ENCODE data around the gene YWHAH. TPM values are rescaled to one million over a fixed set of nuclear protein-coding genes. Genes with fewer than 3 reads are reported as not detected.

YWHAH gene
- total and polyA plus RNA-seq, 4 donors = 50.1 to 151 (median 90.0) TPM

DNA sequence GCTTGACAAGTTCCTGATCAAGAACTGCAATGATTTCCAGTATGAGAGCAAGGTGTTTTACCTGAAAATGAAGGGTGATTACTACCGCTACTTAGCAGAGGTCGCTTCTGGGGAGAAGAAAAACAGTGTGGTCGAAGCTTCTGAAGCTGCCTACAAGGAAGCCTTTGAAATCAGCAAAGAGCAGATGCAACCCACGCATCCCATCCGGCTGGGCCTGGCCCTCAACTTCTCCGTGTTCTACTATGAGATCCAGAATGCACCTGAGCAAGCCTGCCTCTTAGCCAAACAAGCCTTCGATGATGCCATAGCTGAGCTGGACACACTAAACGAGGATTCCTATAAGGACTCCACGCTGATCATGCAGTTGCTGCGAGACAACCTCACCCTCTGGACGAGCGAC lies 12.0 kb downstream of the YWHAH start:
- DNase-seq (no peak), ATAC-seq (ENCODE audit: insufficient read depth, low FRiP score) (no peak)
- Histone ChIP-seq H3K27ac (ENCODE audit: low read depth in 1 of 2, low read length in 1 of 2) (peak overlapping the region in 1 of 2 donors; percentile 28), H3K36me3 (ENCODE audit: control insufficient read depth in 4 of 4, insufficient read depth in 4 of 4, low read length in 4 of 4) (peaks cover 8 to 16% (median 13%) of the 10 kb centered on the region in 4 donors), H3K9me3 (ENCODE audit: control insufficient read depth in 4 of 4, insufficient read depth in 3 of 4, low read length in 3 of 4) (no peaks in the 10 kb centered on the region), H3K9ac (ENCODE audit: insufficient read depth in 1 of 2, low read length in 2 of 2) (no peak overlapping the region), H3K4me3 (no peak overlapping the region), H3K4me1 (ENCODE audit: control insufficient read depth in 5 of 5, insufficient read depth in 5 of 5, low read length in 5 of 5) (peaks cover 0 to 28% (median 0%) of the 10 kb centered on the region in 5 donors), H3K27me3 (ENCODE audit: control insufficient read depth in 3 of 3, insufficient read depth in 3 of 3, low read length in 2 of 3) (no peaks in the 10 kb centered on the region)
- TF ChIP-seq, protein P1, sequence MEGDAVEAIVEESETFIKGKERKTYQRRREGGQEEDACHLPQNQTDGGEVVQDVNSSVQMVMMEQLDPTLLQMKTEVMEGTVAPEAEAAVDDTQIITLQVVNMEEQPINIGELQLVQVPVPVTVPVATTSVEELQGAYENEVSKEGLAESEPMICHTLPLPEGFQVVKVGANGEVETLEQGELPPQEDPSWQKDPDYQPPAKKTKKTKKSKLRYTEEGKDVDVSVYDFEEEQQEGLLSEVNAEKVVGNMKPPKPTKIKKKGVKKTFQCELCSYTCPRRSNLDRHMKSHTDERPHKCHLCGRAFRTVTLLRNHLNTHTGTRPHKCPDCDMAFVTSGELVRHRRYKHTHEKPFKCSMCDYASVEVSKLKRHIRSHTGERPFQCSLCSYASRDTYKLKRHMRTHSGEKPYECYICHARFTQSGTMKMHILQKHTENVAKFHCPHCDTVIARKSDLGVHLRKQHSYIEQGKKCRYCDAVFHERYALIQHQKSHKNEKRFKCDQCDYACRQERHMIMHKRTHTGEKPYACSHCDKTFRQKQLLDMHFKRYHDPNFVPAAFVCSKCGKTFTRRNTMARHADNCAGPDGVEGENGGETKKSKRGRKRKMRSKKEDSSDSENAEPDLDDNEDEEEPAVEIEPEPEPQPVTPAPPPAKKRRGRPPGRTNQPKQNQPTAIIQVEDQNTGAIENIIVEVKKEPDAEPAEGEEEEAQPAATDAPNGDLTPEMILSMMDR (IDR thresholded peaks at IDR 0.05; ENCODE audit: control extremely low read depth, extremely low read depth) = no peak
- WGBS, 2 donors = 94 to 98% methylated on average over 12 of the region's 12 CpGs

DNA sequence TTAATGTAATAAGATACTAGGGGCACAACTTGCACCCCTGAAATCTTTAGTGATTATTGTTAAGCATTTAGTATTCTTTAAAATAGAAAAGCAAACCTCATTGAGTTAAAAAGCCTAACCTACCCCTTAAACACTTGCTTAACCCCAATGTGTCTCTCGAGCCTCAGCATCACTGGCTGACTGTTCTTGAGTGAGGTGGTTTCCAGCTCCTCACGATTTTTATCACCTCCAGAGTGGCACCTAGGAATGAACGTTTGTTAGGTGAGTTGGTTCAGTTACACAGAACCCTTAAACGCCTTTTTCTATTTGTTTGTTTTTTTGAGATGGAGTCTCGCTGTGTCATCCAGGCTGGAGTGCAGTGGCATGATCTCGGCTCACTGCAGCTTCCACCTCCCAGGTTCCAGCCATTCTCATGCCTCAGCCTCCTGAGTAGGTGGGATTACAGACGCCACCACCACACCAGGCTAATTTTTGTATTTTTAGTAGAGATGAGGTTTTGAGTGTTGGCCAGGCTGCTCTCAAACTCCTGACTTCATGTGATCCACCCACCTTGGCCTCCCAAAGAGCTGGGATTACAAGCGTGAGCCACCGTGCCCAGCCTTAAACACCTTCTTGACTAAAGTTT lies 13.7 kb downstream of the YWHAH start:
- Histone ChIP-seq H3K9me3 (ENCODE audit: control insufficient read depth in 4 of 4, insufficient read depth in 3 of 4, low read length in 3 of 4) (no peaks in the 10 kb centered on the region), H3K27ac (ENCODE audit: low read depth in 1 of 2, low read length in 1 of 2) (no peak overlapping the region), H3K27me3 (ENCODE audit: control insufficient read depth in 3 of 3, insufficient read depth in 3 of 3, low read length in 2 of 3) (no peaks in the 10 kb centered on the region), H3K9ac (ENCODE audit: insufficient read depth in 1 of 2, low read length in 2 of 2) (no peak overlapping the region), H3K36me3 (ENCODE audit: control insufficient read depth in 4 of 4, insufficient read depth in 4 of 4, low read length in 4 of 4) (peaks cover 8 to 16% (median 13%) of the 10 kb centered on the region in 4 donors), H3K4me3 (no peak overlapping the region), H3K4me1 (ENCODE audit: control insufficient read depth in 5 of 5, insufficient read depth in 5 of 5, low read length in 5 of 5) (peaks cover 0 to 15% (median 0%) of the 10 kb centered on the region in 5 donors)
- no peak for DNase-seq
- no peak for ATAC-seq (ENCODE audit: insufficient read depth, low FRiP score)
- WGBS, 2 donors = 71 to 90% methylated on average over 9 of the region's 9 CpGs
- TF ChIP-seq, protein P1 (IDR thresholded peaks at IDR 0.05; ENCODE audit: control extremely low read depth, extremely low read depth) = no peak

DNA sequence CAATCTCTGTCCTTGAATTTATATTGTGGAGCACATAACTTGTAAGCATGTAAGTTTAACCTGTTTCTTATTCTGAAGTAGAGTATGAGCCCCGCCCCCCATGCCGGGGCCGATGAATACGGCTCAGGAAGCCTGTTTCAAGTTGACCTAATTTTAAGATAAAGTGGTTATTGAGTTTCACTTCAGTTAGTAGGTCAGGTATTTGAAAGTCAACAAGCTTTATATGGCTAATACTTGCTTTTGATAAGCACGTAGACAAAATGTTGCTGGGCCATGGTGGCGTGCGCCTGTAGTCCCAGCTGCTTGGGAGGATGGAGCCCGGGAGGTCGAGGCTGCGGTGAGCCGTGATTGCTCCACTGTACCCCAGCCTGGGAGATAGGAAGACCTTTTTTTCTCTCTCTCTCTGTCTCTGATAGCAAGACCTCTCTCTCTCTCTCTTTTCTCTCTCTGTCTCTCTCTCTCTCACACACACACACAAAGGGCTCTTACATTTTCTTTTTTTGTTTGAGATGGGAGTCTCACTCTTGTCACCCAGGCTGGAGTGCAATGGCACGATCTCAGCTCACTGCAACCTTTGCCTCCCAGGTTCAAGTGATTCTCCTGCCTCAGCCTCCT lies 14.4 kb downstream of the YWHAH start:
- Histone ChIP-seq H3K4me1 (ENCODE audit: control insufficient read depth in 5 of 5, insufficient read depth in 5 of 5, low read length in 5 of 5) (peaks cover 0 to 9% (median 0%) of the 10 kb centered on the region in 5 donors), H3K36me3 (ENCODE audit: control insufficient read depth in 4 of 4, insufficient read depth in 4 of 4, low read length in 4 of 4) (peaks cover 8 to 16% (median 13%) of the 10 kb centered on the region in 4 donors), H3K9me3 (ENCODE audit: control insufficient read depth in 4 of 4, insufficient read depth in 3 of 4, low read length in 3 of 4) (no peaks in the 10 kb centered on the region), H3K4me3 (no peak overlapping the region), H3K27me3 (ENCODE audit: control insufficient read depth in 3 of 3, insufficient read depth in 3 of 3, low read length in 2 of 3) (no peaks in the 10 kb centered on the region), H3K27ac (ENCODE audit: low read depth in 1 of 2, low read length in 1 of 2) (no peak overlapping the region), H3K9ac (ENCODE audit: insufficient read depth in 1 of 2, low read length in 2 of 2) (no peak overlapping the region)
- TF ChIP-seq, protein P1 (IDR thresholded peaks at IDR 0.05; ENCODE audit: control extremely low read depth, extremely low read depth) = no peak
- DNase-seq = peak in 1 of 3 donors; percentile 27
- ATAC-seq (ENCODE audit: insufficient read depth, low FRiP score) = no peak
- WGBS, 2 donors = 75 to 81% methylated on average over 12 of the region's 12 CpGs

Measured in lung (tissue), 12 donors.